HG03196 (cell line): ENCODE results near the gene MYCN.
"Not testable (repeated sequence)": the region's sequence is repeated elsewhere in the genome, so short reads cannot be mapped to it uniquely, and the experiment has no call there.

ENCODE experiments used
- ATAC-seq: cut with Tn5 transposase; IDR thresholded peaks from one replicate; pipeline ENCODE4 v1.9.1; 2021; ENCODE audit not compliant: unreplicated experiment

Gene MYCN

DNA sequence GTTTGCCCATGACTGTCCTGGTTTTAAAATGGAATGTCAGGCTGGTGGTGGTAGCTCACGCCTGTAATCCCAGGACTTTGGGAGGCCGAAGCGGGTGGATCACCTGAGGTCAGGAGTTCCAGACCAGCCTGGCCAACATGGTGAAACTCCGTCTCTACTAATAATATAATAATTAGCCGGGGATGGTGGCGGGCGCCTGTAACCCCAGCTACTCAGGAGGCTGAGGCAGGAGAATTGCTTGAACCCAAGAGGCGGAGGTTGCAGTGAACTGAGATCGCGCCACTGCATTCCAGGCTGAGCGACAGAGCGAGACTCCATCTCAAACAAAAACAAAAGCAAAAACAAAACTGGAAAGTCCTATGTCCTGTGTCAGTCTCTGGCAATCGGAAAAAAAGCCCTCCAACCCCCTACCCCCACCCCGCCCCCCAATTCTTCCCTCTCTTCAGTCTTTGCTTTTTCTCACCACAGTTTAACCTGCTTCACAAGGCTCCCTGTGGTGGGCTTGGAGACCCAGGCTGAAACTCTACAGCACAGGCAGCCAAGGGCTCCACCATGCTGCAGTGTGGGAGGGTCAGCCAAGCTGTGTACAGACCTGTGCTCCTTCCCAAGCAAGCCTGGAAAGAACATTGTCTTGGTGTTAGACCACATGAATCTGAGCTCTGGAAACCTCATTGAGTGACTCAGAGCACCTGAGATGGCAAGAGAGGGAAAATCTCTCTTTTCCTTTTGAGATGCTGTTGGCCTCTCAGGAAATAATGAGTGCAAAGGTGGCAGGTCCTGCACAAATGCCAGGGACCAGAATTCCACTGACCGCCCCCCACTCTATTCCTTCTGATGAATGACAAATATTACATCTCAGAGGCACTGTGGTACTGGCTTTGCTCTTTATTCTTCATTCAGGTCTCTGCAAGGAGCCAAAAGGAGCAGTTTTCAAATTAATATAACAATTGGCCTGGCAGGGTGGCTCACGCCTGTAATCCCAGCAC lies 16.7 kb downstream of the MYCN start:
- no peak for ATAC-seq

DNA sequence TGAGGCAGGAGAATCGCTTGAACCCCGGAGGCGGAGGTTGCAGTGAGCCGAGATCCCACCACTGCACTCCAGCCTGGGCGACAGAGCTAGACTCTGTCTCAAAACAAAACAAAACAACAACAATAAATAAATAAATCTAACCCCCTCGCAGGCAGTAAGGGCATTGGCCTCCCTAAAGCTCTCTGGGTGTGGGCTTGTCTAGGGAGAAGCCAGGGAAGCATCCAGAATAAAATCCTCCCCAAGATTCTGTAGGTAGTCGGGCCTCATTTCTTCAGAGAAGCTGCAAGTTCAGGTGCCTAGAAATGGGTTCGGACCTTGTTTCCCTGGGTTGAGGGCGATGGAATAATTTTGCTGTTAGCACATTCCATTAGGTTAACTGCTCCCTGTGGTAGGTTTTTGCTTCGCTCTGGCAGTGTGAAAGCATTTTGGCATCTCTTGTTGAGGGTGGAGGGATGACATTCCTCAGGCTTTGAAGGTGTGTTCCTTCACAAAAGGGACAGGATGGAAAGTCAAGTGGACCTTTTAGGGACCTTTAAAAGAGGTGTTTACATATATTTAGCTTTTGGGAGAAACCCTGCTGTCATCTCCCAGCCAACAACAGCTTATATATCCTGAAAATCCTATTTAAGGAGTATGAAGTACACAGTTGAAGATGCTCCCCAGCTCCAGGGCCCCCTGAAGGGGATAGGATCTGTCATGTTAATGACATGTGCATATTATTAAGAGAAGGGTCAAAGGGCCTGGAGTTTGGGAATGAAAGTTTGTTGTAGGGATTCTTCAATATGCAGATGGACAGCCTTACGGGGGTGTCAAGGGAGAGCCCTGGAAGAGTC lies 17.7 kb downstream of the MYCN start:
- no peak for ATAC-seq

GRCh38 chr2:15959331-15960153 lies 19.2 kb downstream of the MYCN start:
- ATAC-seq, result no peak

DNA sequence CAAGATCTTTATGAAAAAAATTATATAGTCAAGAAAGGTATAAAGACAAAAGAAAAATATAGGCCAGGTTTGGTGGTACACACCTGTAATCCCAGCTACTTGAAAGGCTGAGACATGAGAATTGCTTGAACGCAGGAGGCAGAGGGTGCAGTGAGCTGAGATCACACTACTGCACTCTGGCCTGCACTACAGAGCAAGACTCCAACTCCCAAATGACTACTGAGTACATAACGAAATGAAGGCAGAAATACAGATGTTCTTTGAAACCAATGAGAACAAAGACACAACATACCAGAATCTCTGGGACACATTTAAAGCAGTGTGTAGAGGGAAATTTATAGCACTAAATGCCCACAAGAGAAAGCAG lies 19.8 kb downstream of the MYCN start:
- ATAC-seq, result not testable (repeated sequence)

DNA sequence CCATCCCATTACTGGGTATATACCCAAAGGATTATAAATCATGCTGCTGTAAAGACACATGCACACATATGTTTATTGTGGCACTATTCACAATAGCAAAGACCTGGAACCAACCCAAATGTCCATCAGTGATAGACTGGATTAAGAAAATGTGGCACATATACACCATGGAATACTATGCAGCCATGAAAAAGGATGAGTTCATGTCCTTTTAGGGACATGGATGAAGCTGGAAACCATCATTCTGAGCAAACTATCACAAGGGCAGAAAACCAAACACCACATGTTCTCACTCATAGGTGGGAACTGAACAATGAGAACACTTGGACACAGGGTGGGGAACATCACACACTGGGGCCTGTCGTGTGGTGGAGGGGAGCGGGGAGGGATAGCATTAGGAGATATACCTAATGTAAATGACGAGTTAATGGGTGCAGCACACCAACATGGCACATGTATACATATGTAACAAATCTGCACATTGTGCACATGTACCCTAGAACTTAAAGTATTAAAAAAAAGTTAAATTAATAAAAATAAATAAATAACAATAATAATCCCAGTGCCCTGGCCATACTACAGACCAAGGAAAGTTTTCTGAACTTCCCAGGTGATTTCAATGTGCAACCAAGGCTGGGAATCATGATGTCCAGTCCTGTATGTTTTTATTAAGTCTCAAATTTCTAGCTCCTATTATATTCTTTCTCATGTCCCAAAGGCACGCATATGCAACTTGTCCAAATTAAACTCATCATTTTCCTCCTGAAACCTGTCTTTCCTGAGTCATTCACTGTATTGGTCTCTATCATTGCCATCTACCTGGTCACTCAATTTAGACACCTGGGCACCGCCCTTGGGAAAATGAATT lies 23.0 kb downstream of the MYCN start:
- not testable (repeated sequence) for ATAC-seq

DNA sequence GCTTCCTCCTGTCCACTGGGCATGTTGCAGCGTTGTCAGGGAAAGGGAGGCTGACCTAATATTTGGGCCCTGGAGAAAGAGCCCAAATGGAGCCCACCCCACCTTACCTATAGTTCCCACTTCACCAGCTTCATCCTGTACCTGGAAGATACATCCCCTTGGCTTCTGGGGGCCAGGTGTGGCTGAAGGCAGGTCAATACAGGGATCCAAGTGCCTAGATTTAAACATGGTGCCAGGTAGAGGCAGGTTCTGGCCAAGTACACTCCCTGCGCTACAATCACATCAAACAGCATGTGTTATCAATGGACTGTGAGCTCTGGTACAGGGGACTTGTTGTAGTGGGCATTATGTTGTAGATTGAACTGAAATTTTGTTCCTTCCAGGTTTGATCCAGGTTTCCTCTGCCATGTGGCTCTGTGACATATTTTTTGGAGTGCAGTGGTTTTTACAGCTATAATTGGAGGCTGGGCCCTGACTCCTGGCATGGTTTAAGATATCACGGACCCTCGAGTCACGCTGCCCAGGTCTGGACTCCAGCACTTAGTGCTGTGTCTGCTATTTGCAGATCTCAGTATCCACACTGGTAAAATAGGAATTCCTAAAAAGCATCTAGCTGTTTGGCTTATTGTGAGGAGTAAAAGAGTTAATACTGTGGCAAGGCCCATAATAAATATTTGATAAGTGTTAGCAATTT lies 23.8 kb downstream of the MYCN start:
- no peak for ATAC-seq

GRCh38 chr2:15964936-15965563 lies 24.7 kb downstream of the MYCN start:
- no peak for ATAC-seq

- no peak for ATAC-seq
These were observed 25.2 kb downstream of the MYCN start for GRCh38 chr2:15965564-15966019.

- no peak for ATAC-seq
These were observed 27.3 kb downstream of the MYCN start for GRCh38 chr2:15967415-15968279.

- no peak for ATAC-seq
These were observed 28.2 kb downstream of the MYCN start for GRCh38 chr2:15968280-15969178.

DNA sequence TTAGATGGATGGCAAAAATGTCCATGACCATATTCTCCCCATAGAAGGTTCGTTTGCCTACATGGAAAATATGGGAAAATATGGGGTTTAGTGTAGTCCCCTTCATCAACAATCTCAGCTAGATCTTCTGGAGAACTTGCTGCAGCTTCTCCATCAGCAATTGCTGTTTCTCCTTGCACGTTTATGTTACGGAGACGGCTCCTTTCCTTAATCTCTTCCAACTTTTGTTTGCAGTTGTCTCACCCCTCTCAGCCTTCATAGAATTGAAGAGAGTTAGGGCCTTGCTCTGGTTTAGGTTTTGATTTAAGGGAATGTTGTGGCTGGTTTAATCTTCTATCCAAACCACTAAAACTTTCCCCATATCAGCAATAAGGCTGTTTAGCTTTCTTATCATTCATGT lies 28.9 kb downstream of the MYCN start:
- no peak for ATAC-seq

DNA sequence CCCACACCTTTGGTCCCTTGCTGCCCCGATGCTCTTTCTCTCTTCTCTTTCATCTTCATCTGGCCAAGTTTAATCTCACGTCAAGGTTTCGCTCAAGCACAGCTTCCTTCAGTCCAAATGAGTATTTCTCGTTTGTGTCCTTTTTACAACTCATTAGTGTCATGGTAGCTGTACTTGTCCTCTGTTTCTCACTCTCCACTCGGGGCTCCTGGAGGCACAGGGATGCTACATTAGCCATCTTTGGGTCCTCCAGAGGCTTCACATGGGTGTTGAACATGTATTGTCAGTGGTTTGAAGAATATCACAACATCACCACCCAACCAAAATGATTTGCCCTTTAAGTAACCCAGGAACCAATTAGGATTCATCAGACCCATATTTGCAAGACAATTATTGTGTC lies 30.4 kb downstream of the MYCN start:
- no peak for ATAC-seq

- ATAC-seq, result no peak
These were observed 31.0 kb downstream of the MYCN start for GRCh38 chr2:15971351-15971750.

DNA sequence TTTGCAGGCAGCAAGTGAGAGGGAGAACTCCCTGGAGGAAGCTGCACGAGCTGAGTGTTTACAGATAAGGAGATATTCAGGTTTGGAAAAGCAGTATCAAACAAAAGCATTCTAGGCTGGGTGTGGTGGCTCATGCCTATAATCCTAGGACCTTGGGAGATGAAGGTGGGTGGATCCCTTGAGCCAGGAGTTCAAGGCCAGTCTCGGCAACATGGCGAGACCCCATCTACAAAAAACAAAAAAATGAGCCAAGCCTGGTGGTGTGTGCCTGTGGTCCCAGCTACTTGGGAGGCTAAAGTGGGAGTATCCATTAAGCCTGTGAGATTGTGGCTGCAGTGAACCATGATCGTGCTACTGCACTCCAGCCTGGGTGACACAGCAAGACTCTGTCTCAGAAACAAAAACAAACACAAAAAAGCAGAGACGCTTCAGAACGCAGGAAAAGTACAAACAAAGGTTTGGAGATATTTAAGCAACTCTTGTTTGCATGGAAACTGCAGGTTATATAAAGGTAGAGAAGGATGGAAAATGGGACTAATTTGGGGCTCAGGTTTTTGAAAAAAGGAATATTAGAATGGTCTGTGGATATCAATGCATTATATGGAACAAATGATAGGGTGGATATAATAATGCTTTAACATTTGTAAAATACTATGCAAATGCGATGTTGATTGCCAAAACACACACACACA lies 31.6 kb downstream of the MYCN start:
- ATAC-seq, result no peak

- ATAC-seq, result no peak
These were observed 33.4 kb downstream of the MYCN start for GRCh38 chr2:15973481-15974401.
